HG03558 (cell line): ENCODE data around the gene BBS12.

Experiments used
- ATAC-seq: cut with Tn5 transposase; IDR thresholded peaks from one replicate; pipeline ENCODE4 v1.9.1; 2021; ENCODE audit warnings: moderate number of reproducible peaks; ENCODE audit not compliant: unreplicated experiment; ENCODE audit errors: extremely low read depth

BBS12 gene

GRCh38 chr4:122732329-122733026, at the start of gene BBS12:
BBS12 (plus strand) TSS chr4:122732704; CDS start chr4:122741893, 9,189 bp downstream.
- peak; percentile 99 for ATAC-seq

- ATAC-seq: no peak
These were observed 45.8 kb upstream of the BBS12 start for GRCh38 chr4:122686691-122687090.

GRCh38 chr4:122687531-122688061, 44.9 kb upstream of the BBS12 start:
- no peak for ATAC-seq

- no peak for ATAC-seq
These were observed 43.9 kb upstream of the BBS12 start for GRCh38 chr4:122688529-122689140.

- ATAC-seq: peak; percentile 85
These were observed 42.5 kb upstream of the BBS12 start for GRCh38 chr4:122689972-122690371.

- ATAC-seq: no peak
These were observed 40.5 kb upstream of the BBS12 start for GRCh38 chr4:122691988-122692387.

GRCh38 chr4:122692641-122693520, 39.6 kb upstream of the BBS12 start:
- no peak for ATAC-seq

GRCh38 chr4:122695226-122695625, 37.3 kb upstream of the BBS12 start:
- ATAC-seq: no peak

GRCh38 chr4:122700178-122700725, 32.3 kb upstream of the BBS12 start:
- no peak for ATAC-seq

- no peak for ATAC-seq
These were observed 31.4 kb upstream of the BBS12 start for GRCh38 chr4:122701061-122701460.

GRCh38 chr4:122701965-122702364, 30.5 kb upstream of the BBS12 start:
- no peak for ATAC-seq

- ATAC-seq: no peak
These were observed 29.6 kb upstream of the BBS12 start for GRCh38 chr4:122702939-122703338.

GRCh38 chr4:122703868-122704267, 28.6 kb upstream of the BBS12 start:
- ATAC-seq: no peak

GRCh38 chr4:122705009-122705408, 27.5 kb upstream of the BBS12 start:
- no peak for ATAC-seq

GRCh38 chr4:122705547-122706117, 26.9 kb upstream of the BBS12 start:
- ATAC-seq: no peak

GRCh38 chr4:122706511-122706910, 26.0 kb upstream of the BBS12 start:
- no peak for ATAC-seq

- no peak for ATAC-seq
These were observed 25.0 kb upstream of the BBS12 start for GRCh38 chr4:122707497-122707896.

GRCh38 chr4:122709236-122709635, 23.3 kb upstream of the BBS12 start:
- ATAC-seq: no peak

- peak; percentile 41 for ATAC-seq
These were observed 21.8 kb upstream of the BBS12 start for GRCh38 chr4:122710434-122711308.
